GM12878 (cell line): ENCODE data around the gene RWDD1. TPM values are rescaled to one million over a fixed set of nuclear protein-coding genes. Genes with fewer than 3 reads are reported as not detected.

Experiments used
- ATAC-seq: fragments of 200-7000 bp; cut with Tn5 transposase; 3 replicates; pipeline ENCODE4 v1.9.1; 2020; ENCODE audit warnings: mild to moderate bottlenecking, moderate library complexity
- BruUV-seq: library from RNA; stranded (reverse); fragments of 400-500 nt; replicated peaks from 2 replicates; lab custom pipeline; 2021; lab: Mats Ljungman, UMichigan
- CTCF ChIA-PET: fragments of 300-600 bp; sonication (Branson Sonifier 250); formaldehyde crosslinking; extraction: SDS; loops from one replicate; lab custom pipeline; 2021; ENCODE audit warnings: inconsistent platforms; lab: Yijun Ruan, JAX
- POLR2A ChIA-PET: fragments of 350-600 bp; formaldehyde crosslinking; extraction: SDS; loops from one replicate; lab custom pipeline; 2021; ENCODE audit warnings: inconsistent platforms; lab: Charles Lee
- RAD21 ChIA-PET: fragments of 300-600 bp; sonication (Branson Sonifier 250); formaldehyde crosslinking; loops from one replicate; lab custom pipeline; 2023; ENCODE audit warnings: antibody characterized with exemption; ENCODE audit not compliant: unreplicated experiment; lab: Charles Lee
- SMC1A ChIA-PET: fragments of 300-600 bp; sonication (Branson Sonifier 250); formaldehyde crosslinking; loops from one replicate; lab custom pipeline; 2023; ENCODE audit not compliant: unreplicated experiment, uncharacterized antibody; lab: Charles Lee
- DNase-seq: peaks from one replicate; pipeline ENCODE4 v3.0.0-alpha.2; 2011; ENCODE audit warnings: low read depth, low spot score
- FAIRE-seq: peaks from 3 replicates; lab custom pipeline; 2011; peaks lifted over from hg19 to GRCh38; lab: Jason Lieb, UNC
- H2AFZ ChIP-seq: 2 replicates; pipeline ENCODE4 v1.6.0; 2011; ENCODE audit warnings: low read depth, low read length, control low read depth; ENCODE audit not compliant: control insufficient read depth
- H3K27ac ChIP-seq: 2 replicates; pipeline ENCODE4 v1.5.1; 2011; ENCODE audit warnings: control low read depth; ENCODE audit not compliant: control insufficient read depth, insufficient read depth
- H3K27me3 ChIP-seq, 2 experiments: replicated peaks in 1 of 2; 2 replicates each; pipeline versions ENCODE4 v1.6.0 to v1.6.1; 2011; ENCODE audit warnings: low read length in 1 of 2; ENCODE audit not compliant: control insufficient read depth in 2 of 2, insufficient read depth in 2 of 2
- H3K36me3 ChIP-seq, 2 experiments: 2 replicates each; pipeline ENCODE4 v1.5.1; 2011; ENCODE audit warnings: low read length in 1 of 2; ENCODE audit not compliant: control insufficient read depth in 2 of 2, insufficient read depth in 2 of 2
- H3K4me1 ChIP-seq: 2 replicates; pipeline ENCODE4 v1.6.1; 2011; ENCODE audit warnings: mild to moderate bottlenecking, low read length, moderate library complexity, mixed read lengths; ENCODE audit not compliant: control insufficient read depth, insufficient read depth
- H3K4me2 ChIP-seq: 2 replicates; pipeline ENCODE4 v1.6.0; 2011; ENCODE audit warnings: control low read depth; ENCODE audit not compliant: control insufficient read depth, insufficient read depth
- H3K4me3 ChIP-seq: fragments of 200-600 bp; sonication (generic); 2 replicates; pipeline ENCODE4 v1.5.1; 2016
- H3K79me2 ChIP-seq: 2 replicates; pipeline ENCODE4 v1.6.0; 2011; ENCODE audit warnings: low read length; ENCODE audit not compliant: control insufficient read depth, insufficient read depth
- H3K9ac ChIP-seq: 2 replicates; pipeline ENCODE4 v1.8.0; 2011; ENCODE audit warnings: low read length, control low read depth, mixed read lengths; ENCODE audit not compliant: control insufficient read depth, insufficient read depth
- H3K9me3 ChIP-seq: replicated peaks from 3 replicates; pipeline ENCODE4 v1.5.1; 2011; ENCODE audit warnings: mild to moderate bottlenecking, low read length; ENCODE audit not compliant: control insufficient read depth, insufficient read depth
- H4K20me1 ChIP-seq: 2 replicates; pipeline ENCODE4 v1.6.0; 2011; ENCODE audit not compliant: control insufficient read depth, insufficient read depth
- BACH1 ChIP-seq: fragments of 450-650 bp; IDR thresholded peaks from 2 replicates; pipeline ENCODE4 v1.6.1; 2017; ENCODE audit warnings: mild to moderate bottlenecking, borderline replicate concordance
- HDAC2 ChIP-seq: fragments of 200-600 bp; sonication (generic); IDR thresholded peaks from 2 replicates; pipeline ENCODE4 v1.6.1; 2017
- HDAC6 ChIP-seq: fragments of 200-600 bp; sonication (generic); IDR thresholded peaks from one replicate; pipeline ENCODE4 v1.8.0; 2017; ENCODE audit warnings: antibody characterized with exemption; ENCODE audit not compliant: unreplicated experiment
- JUNB ChIP-seq: IDR thresholded peaks from 2 replicates; pipeline ENCODE4 v1.6.1; 2016; ENCODE audit warnings: antibody characterized with exemption, mild to moderate bottlenecking
- KDM1A ChIP-seq: fragments of 200-600 bp; sonication (generic); IDR thresholded peaks from 2 replicates; pipeline ENCODE4 v1.6.1; 2016; ENCODE audit warnings: borderline replicate concordance
- MYB ChIP-seq: fragments of 150-350 bp; IDR thresholded peaks from 2 replicates; pipeline ENCODE4 v1.6.1; 2014; ENCODE audit warnings: mild to moderate bottlenecking, low read depth, low read length, borderline replicate concordance
- NFYA ChIP-seq: IDR thresholded peaks from 2 replicates; pipeline ENCODE4 v1.6.1; 2011; ENCODE audit warnings: low read depth, mild to moderate bottlenecking, low read length, improper control_type of control experiment, borderline replicate concordance
- POLR2A ChIP-seq: IDR thresholded peaks from 2 replicates; pipeline ENCODE4 v1.6.1; 2011; ENCODE audit warnings: low read depth, mild to moderate bottlenecking, low read length
- POLR2AphosphoS5 ChIP-seq: IDR thresholded peaks from 2 replicates; pipeline ENCODE4 v1.6.1; 2011; ENCODE audit warnings: mild to moderate bottlenecking, low read length, inconsistent platforms
- RB1 ChIP-seq: fragments of 450-650 bp; formaldehyde crosslinking; IDR thresholded peaks from 2 replicates; pipeline ENCODE4 v1.6.1; 2017; ENCODE audit warnings: mild to moderate bottlenecking, borderline replicate concordance
- RBBP5 ChIP-seq: fragments of 200-600 bp; sonication (generic); conservative IDR thresholded peaks from 2 replicates; pipeline ENCODE4 v1.6.1; 2016
- SIN3A ChIP-seq: IDR thresholded peaks from 2 replicates; pipeline ENCODE4 v1.6.1; 2012; ENCODE audit warnings: low read depth, low read length, improper control_type of control experiment
- TCF3 ChIP-seq: IDR thresholded peaks from 2 replicates; pipeline ENCODE4 v1.6.1; 2012; ENCODE audit warnings: low read depth, mild to moderate bottlenecking, low read length, borderline replicate concordance; ENCODE audit not compliant: insufficient read depth
- USF1 ChIP-seq: IDR thresholded peaks from 2 replicates; pipeline ENCODE4 v1.6.1; 2011; ENCODE audit warnings: borderline replicate concordance, low read depth, mild to moderate bottlenecking, moderate library complexity, mixed read lengths, low read length; ENCODE audit not compliant: insufficient read depth; ENCODE audit errors: extremely low read length
- in situ Hi-C: fragments of 300-500 bp; cut with MboI; formaldehyde crosslinking; loops from 9 replicates; pipeline ENCODE4 v1.14.3; 2018; ENCODE audit warnings: mixed read lengths
- intact Hi-C: fragments of 100-400 bp; cut with micrococcal nuclease; formaldehyde crosslinking; loops from one replicate; pipeline ENCODE4 v1.14.2; 2022; ENCODE audit not compliant: unreplicated experiment
- polyA plus RNA-seq, 11 experiments: library from polyadenylated mRNA; depleted of rRNA in 4 of 11; unstranded in 6 of 11; stranded (reverse) in 5 of 11; fragments of >200 nt; fragmentation: Nextera tagmentation in 4 of 11; fragmentation: Illumina TruSeq in 1 of 11; extraction: Ambion mirVana in 4 of 11; extraction: Trizol in 1 of 11; gene quantifications; 1 replicate in 1 of 11; 2 replicates in 10 of 11; pipeline versions ENCODE4 v1.2.1 to v1.2.3, GENCODE V29; 2011 to 2016; ENCODE audit warnings: inconsistent platforms in 2 of 11, missing spikeins in 2 of 11, low read depth in 1 of 11
- total RNA-seq, 4 experiments: library from RNA; depleted of rRNA in 3 of 4; stranded (reverse); fragments of >200 nt in 3 of 4; fragmentation: Illumina TruSeq in 1 of 4; extraction: Trizol in 1 of 4; gene quantifications; 2 replicates each; pipeline versions ENCODE4 v1.2.1 to v1.2.3, GENCODE V29; 2013 to 2021
- TF ChIP-seq, protein P1 (sequence below): fragments of 150-350 bp; IDR thresholded peaks from 2 replicates; pipeline ENCODE4 v1.6.1; 2014; ENCODE audit warnings: mild to moderate bottlenecking, low read depth, low read length

Gene RWDD1
- total and polyA plus RNA-seq, 10 of the 15 experiments (the other 5 are each of a cell fraction or from before 2014, with no cell fraction given) = 40.1 to 107 (median 65.8) TPM

DNA sequence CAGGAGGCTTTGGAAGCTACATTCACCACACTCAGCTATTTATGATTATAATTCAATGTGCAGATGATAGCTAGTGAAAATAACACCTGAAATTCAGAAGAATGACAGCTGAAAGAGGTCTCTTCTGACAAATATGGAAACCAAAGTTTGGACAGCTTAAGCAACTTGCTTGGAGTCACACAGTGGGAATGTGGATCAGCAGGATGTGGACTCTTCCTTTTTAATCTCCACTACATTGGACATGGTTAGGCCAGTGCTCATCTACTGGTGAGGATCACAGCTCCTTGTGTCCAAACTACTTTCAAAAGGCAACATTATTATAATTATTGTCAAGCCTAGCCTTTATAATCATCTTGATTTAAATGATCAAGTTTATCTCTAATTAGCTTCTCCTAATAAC is 36.2 kb upstream of the RWDD1 start:
- no peaks in the 10 kb centered on the region for H4K20me1 ChIP-seq
- ChIA-PET POLR2A (no interaction called here), CTCF (interaction anchor here (0.8 to 4.5 kb wide), 38 partner anchors 9 to 317 kb away, joined by 3 to 96 read pairs (median 5); partner anchors contain the start of genes CALHM4, CALHM5, RWDD1 and TRAPPC3L), RAD21 (interaction anchor here (0.8 to 3.9 kb wide), 9 partner anchors 17 to 317 kb away, joined by 3 to 35 read pairs (median 4); partner anchors contain the start of gene TSPYL1), SMC1A (interaction anchor here (0.6 to 4.5 kb wide), 24 partner anchors 12 to 317 kb away, joined by 3 to 42 read pairs (median 3); partner anchors contain the start of gene TSPYL1)
- ATAC-seq (no peak), DNase-seq (no peak), FAIRE-seq (no peak)
- no peak overlapping the region for H3K9ac ChIP-seq
- H3K27ac ChIP-seq = no peak overlapping the region
- no peak overlapping the region for H3K4me3 ChIP-seq
- H3K4me1 ChIP-seq = no peaks in the 10 kb centered on the region
- no peaks in the 10 kb centered on the region for H3K9me3 ChIP-seq
- peaks cover 2 to 3% of the 10 kb centered on the region in 2 experiments; a peak in 2 of 4 replicates for H3K27me3 ChIP-seq
- no peak overlapping the region for H3K4me2 ChIP-seq
- no peaks in the 10 kb centered on the region for H3K79me2 ChIP-seq
- TF ChIP-seq HDAC2 = no peak
- TF ChIP-seq TCF3 = no peak
- TF ChIP-seq JUNB = no peak
- no peak for TF ChIP-seq MYB
- no peak for TF ChIP-seq POLR2AphosphoS5
- no peak for TF ChIP-seq RBBP5
- no peak for TF ChIP-seq POLR2A
- TF ChIP-seq SIN3A = no peak
- no peak for TF ChIP-seq HDAC6
- TF ChIP-seq KDM1A = no peak
- no peak for TF ChIP-seq RB1
- TF ChIP-seq, protein P1, sequence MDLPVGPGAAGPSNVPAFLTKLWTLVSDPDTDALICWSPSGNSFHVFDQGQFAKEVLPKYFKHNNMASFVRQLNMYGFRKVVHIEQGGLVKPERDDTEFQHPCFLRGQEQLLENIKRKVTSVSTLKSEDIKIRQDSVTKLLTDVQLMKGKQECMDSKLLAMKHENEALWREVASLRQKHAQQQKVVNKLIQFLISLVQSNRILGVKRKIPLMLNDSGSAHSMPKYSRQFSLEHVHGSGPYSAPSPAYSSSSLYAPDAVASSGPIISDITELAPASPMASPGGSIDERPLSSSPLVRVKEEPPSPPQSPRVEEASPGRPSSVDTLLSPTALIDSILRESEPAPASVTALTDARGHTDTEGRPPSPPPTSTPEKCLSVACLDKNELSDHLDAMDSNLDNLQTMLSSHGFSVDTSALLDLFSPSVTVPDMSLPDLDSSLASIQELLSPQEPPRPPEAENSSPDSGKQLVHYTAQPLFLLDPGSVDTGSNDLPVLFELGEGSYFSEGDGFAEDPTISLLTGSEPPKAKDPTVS = no peak
- no peak for TF ChIP-seq USF1
- TF ChIP-seq NFYA = no peak
- no peak for TF ChIP-seq BACH1
- H2AFZ ChIP-seq = no peak overlapping the region
- no peaks in the 10 kb centered on the region for H3K36me3 ChIP-seq
- intact Hi-C loops = no loop called here
- no TSS peak for BruUV-seq
- in situ Hi-C loops = no loop called here
